Suppressor macrophage treated with lipopolysaccharide for 4 hours (primary cell): ENCODE measurements around the gene ATP9A.
"Not testable (repeated sequence)": the region's sequence is repeated elsewhere in the genome, so short reads cannot be mapped to it uniquely, and the experiment has no call there.

ENCODE experiments used
- DNase-seq: peaks from one replicate; pipeline ENCODE4 v3.0.0-alpha.2; 2020

Gene ATP9A

GRCh38 chr20:51691703-51692102 lies 76.5 kb downstream of the ATP9A start:
- DNase-seq = no peak

GRCh38 chr20:51688600-51689244 lies 79.5 kb downstream of the ATP9A start:
- DNase-seq = no peak

GRCh38 chr20:51687630-51688029 lies 80.6 kb downstream of the ATP9A start:
- DNase-seq = no peak

GRCh38 chr20:51687108-51687507 lies 81.1 kb downstream of the ATP9A start:
- DNase-seq = no peak

GRCh38 chr20:51685494-51685893 lies 82.7 kb downstream of the ATP9A start:
- not testable (repeated sequence) for DNase-seq

- no peak for DNase-seq
Observed at GRCh38 chr20:51680067-51680749, 88.0 kb downstream of the ATP9A start.

GRCh38 chr20:51679254-51679921 lies 88.8 kb downstream of the ATP9A start:
- DNase-seq = no peak

- DNase-seq = no peak
Observed at GRCh38 chr20:51678026-51678697, 90.0 kb downstream of the ATP9A start.

- DNase-seq = no peak
Observed at GRCh38 chr20:51668947-51669346, 99.2 kb downstream of the ATP9A start.

- DNase-seq = no peak
Observed at GRCh38 chr20:51668515-51668914, 99.7 kb downstream of the ATP9A start.

- no peak for DNase-seq
Observed at GRCh38 chr20:51667491-51667890, 100.7 kb downstream of the ATP9A start.

- DNase-seq = no peak
Observed at GRCh38 chr20:51667002-51667408, 101.2 kb downstream of the ATP9A start.

GRCh38 chr20:51666126-51666525 lies 102.1 kb downstream of the ATP9A start:
- DNase-seq = no peak

GRCh38 chr20:51665543-51666118 lies 102.6 kb downstream of the ATP9A start:
- DNase-seq = no peak

GRCh38 chr20:51661609-51662178 lies 106.5 kb downstream of the ATP9A start:
- DNase-seq = no peak

- no peak for DNase-seq
Observed at GRCh38 chr20:51660672-51661608, 107.2 kb downstream of the ATP9A start.

GRCh38 chr20:51659491-51660050 lies 108.6 kb downstream of the ATP9A start:
- no peak for DNase-seq

- DNase-seq = no peak
Observed at GRCh38 chr20:51656726-51657260, 111.4 kb downstream of the ATP9A start.

- not testable (repeated sequence) for DNase-seq
Observed at GRCh38 chr20:51656089-51656488, 112.1 kb downstream of the ATP9A start.

- no peak for DNase-seq
Observed at GRCh38 chr20:51654495-51654894, 113.7 kb downstream of the ATP9A start.

- DNase-seq = no peak
Observed at GRCh38 chr20:51654060-51654459, 114.1 kb downstream of the ATP9A start.
